Panc1 (cell line): ENCODE data around the gene HNF4A. TPM values are rescaled to one million over a fixed set of nuclear protein-coding genes. Genes with fewer than 3 reads are reported as not detected.

Experiments used
- ATAC-seq: fragments of 200-7000 bp; cut with Tn5 transposase; 2 replicates; pipeline ENCODE4 v1.9.1; 2020; ENCODE audit warnings: mild to moderate bottlenecking, moderate library complexity
- BruUV-seq: library from RNA; stranded (reverse); fragments of 400-500 nt; replicated peaks from 2 replicates; lab custom pipeline; 2021; lab: Mats Ljungman, UMichigan
- CTCF ChIA-PET: fragments of 300-600 bp; sonication (Branson Sonifier 250); formaldehyde crosslinking; loops from one replicate; lab custom pipeline; 2022; ENCODE audit warnings: antibody characterized with exemption; lab: Charles Lee
- POLR2A ChIA-PET: fragments of 300-600 bp; sonication (Branson Sonifier 250); formaldehyde crosslinking; loops from one replicate; lab custom pipeline; 2022; ENCODE audit warnings: antibody characterized with exemption; lab: Charles Lee
- DNase-seq: peaks from one replicate; pipeline ENCODE4 v3.0.0-alpha.2; 2010; ENCODE audit warnings: low read depth, low spot score
- H3K27ac ChIP-seq: 2 replicates; pipeline ENCODE4 v1.5.1; 2011; ENCODE audit warnings: mild to moderate bottlenecking, low read length, inconsistent platforms
- H3K27me3 ChIP-seq: fragments of 200-500 bp; sonication (Bioruptor generic); 2 replicates; pipeline ENCODE4 v1.6.0; 2014; ENCODE audit warnings: low read length, inconsistent platforms; ENCODE audit not compliant: control insufficient read depth, insufficient read depth
- H3K36me3 ChIP-seq: fragments of 200-500 bp; sonication (Bioruptor generic); 2 replicates; pipeline ENCODE4 v1.5.1; 2014; ENCODE audit warnings: inconsistent platforms, mild to moderate bottlenecking, low read length, moderate library complexity; ENCODE audit not compliant: control insufficient read depth, insufficient read depth
- H3K4me1 ChIP-seq: 2 replicates; pipeline ENCODE4 v1.5.1; 2011; ENCODE audit warnings: inconsistent platforms, mild to moderate bottlenecking, low read length, moderate library complexity; ENCODE audit not compliant: control insufficient read depth, insufficient read depth
- H3K4me3 ChIP-seq, 2 experiments: 2 replicates each; pipeline ENCODE4 v1.5.1; 2011 to 2012; ENCODE audit warnings: low read depth in 2 of 2, low read length in 2 of 2, mild to moderate bottlenecking in 2 of 2, inconsistent platforms in 1 of 2, moderate library complexity in 1 of 2
- H3K9me3 ChIP-seq: fragments of 200-500 bp; sonication (Bioruptor generic); 2 replicates; pipeline ENCODE4 v1.5.1; 2014; ENCODE audit warnings: low read depth, mild to moderate bottlenecking, inconsistent platforms, low read length, moderate library complexity; ENCODE audit not compliant: control insufficient read depth, insufficient read depth
- CTCF ChIP-seq: fragments of 450-650 bp; IDR thresholded peaks from 2 replicates; pipeline ENCODE4 v1.5.1; 2017; ENCODE audit warnings: mild to moderate bottlenecking
- POLR2AphosphoS5 ChIP-seq: IDR thresholded peaks from 2 replicates; pipeline ENCODE4 v1.6.1; 2012; ENCODE audit warnings: mild to moderate bottlenecking, low read depth, low read length, moderate library complexity
- REST ChIP-seq, 2 experiments: IDR thresholded peaks; 2 replicates each; pipeline ENCODE4 v1.6.1; 2011 to 2012; ENCODE audit warnings: low read depth in 2 of 2, control low read depth in 1 of 2, low read length in 1 of 2, mild to moderate bottlenecking in 1 of 2, moderate library complexity in 1 of 2; ENCODE audit not compliant: insufficient read depth in 1 of 2
- SIN3A ChIP-seq: IDR thresholded peaks from 2 replicates; pipeline ENCODE4 v1.6.1; 2012; ENCODE audit warnings: low read depth, mild to moderate bottlenecking, low read length, moderate library complexity, borderline replicate concordance; ENCODE audit not compliant: insufficient read depth
- TCF7L2 ChIP-seq: IDR thresholded peaks from 2 replicates; pipeline ENCODE4 v1.6.1; 2011; ENCODE audit warnings: mild to moderate bottlenecking, low read depth, low read length, inconsistent platforms
- in situ Hi-C: cut with HindIII; loops from 2 replicates; pipeline ENCODE4 v1.10.0; 2016; ENCODE audit warnings: low sequenced_read_pairs, low pct_unique_long_range_greater_than_20kb
- intact Hi-C: fragments of 100-400 bp; cut with micrococcal nuclease; formaldehyde crosslinking; loops from one replicate; pipeline ENCODE4 v1.10.0; 2022; ENCODE audit not compliant: unreplicated experiment
- total RNA-seq: library from RNA; stranded (reverse); gene quantifications from one replicate; pipeline ENCODE4 v1.2.1, GENCODE V29; 2021; ENCODE audit not compliant: unreplicated experiment

Gene HNF4A
- total RNA-seq, 1 experiment from 2014 or later: 0.28 TPM

- H3K9me3 ChIP-seq: no peaks in the 10 kb centered on the region
- H3K4me1 ChIP-seq: no peaks in the 10 kb centered on the region
- no peak overlapping the region for H3K4me3 ChIP-seq
- POLR2A ChIA-PET: no interaction called here
- no TSS peak for BruUV-seq
- TF ChIP-seq REST (IDR thresholded peaks at IDR 0.05; ENCODE audit: insufficient read depth in 1 of 2, low read depth in 2 of 2, low read length in 1 of 2) (no peak), SIN3A (no peak), CTCF (no peak), TCF7L2 (no peak), POLR2AphosphoS5 (no peak)
- H3K27ac ChIP-seq: no peak overlapping the region
- no peaks in the 10 kb centered on the region for H3K27me3 ChIP-seq
- no peak for DNase-seq
- CTCF ChIA-PET: no interaction called here
- intact Hi-C loops (no loop called here), in situ Hi-C loops (no loop called here)
- no peak for ATAC-seq
- no peaks in the 10 kb centered on the region for H3K36me3 ChIP-seq
Observed at GRCh38 chr20:44328428-44328827, 27.1 kb upstream of the HNF4A start.

- in situ Hi-C loops: no loop called here
- POLR2A ChIA-PET: no interaction called here
- H3K4me3 ChIP-seq: no peak overlapping the region
- intact Hi-C loops: no loop called here
- H3K27ac ChIP-seq: no peak overlapping the region
- DNase-seq: no peak
- no peaks in the 10 kb centered on the region for H3K4me1 ChIP-seq
- no TSS peak for BruUV-seq
- CTCF ChIA-PET: no interaction called here
- no peaks in the 10 kb centered on the region for H3K36me3 ChIP-seq
- ATAC-seq: no peak
- no peak for TF ChIP-seq POLR2AphosphoS5
- no peak for TF ChIP-seq TCF7L2
- no peak for TF ChIP-seq SIN3A
- TF ChIP-seq REST (IDR thresholded peaks at IDR 0.05; ENCODE audit: insufficient read depth in 1 of 2, low read depth in 2 of 2, low read length in 1 of 2): no peak
- no peak for TF ChIP-seq CTCF
- H3K9me3 ChIP-seq: no peaks in the 10 kb centered on the region
- H3K27me3 ChIP-seq: no peaks in the 10 kb centered on the region
Observed at GRCh38 chr20:44331201-44331600, 24.3 kb upstream of the HNF4A start.
